ENCODE measurements around the gene TMBIM6.
A peak's percentile ranks its signal among the peaks of the same experiment; 100 is the strongest.
"Not testable (repeated sequence)": the region's sequence is repeated elsewhere in the genome, so short reads cannot be mapped to it uniquely, and the experiment has no call there.

TMBIM6 gene

GRCh38 chr12:49740930-49741881 is at the start of gene TMBIM6:
TMBIM6 (plus strand) TSS chr12:49741557; CDS start chr12:49752494, 10,937 bp downstream.
- DNase-seq (ENCODE audit: low read depth in 2 of 2): peak; percentile 97 to 98

DNA sequence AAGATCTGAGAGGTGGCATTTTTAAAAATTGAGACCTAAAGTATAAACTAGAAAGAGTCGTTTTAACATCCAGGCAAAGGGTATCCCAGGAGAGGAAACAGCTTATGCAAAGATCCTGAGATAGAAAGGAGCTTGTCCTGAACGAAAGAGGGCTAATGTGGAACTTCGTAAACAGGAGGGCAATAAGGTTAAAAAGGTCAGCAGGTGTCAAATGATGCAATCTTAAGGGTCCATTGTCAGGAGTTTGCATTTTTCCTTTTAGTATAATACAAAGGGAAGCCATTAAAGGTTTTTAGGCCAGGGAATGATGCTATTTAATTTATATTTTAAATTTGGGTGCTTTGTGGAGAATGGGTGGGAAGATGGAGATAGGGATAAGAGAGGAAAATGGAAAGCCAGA is 48.5 kb upstream of the TMBIM6 start:
- no peak for DNase-seq (ENCODE audit: low read depth in 2 of 2)

DNA sequence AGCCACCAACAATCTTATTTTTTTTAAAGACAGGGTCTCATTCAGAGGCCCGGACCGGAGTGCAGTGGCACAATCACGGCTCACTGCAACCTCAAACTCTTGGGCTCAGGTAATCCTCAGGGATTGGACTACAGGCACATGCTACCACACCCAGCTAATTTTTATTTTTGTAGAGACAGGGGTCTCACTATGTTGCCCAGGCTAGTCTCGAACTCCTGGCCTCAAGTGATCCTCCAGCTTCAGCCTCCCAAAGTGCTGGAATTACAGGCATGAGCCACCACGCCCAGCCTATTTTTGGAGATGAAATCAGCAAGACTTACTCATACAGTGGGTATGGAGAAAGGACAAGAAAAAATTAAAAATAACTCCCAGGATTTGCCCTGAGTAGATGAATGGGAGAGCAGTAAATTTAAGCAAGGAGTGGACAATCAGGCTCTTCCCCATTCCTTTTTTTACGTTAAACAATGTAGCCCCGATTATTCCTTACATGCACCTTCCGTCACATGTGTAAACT is 47.4 kb upstream of the TMBIM6 start:
- no peak for DNase-seq (ENCODE audit: low read depth in 2 of 2)

DNA sequence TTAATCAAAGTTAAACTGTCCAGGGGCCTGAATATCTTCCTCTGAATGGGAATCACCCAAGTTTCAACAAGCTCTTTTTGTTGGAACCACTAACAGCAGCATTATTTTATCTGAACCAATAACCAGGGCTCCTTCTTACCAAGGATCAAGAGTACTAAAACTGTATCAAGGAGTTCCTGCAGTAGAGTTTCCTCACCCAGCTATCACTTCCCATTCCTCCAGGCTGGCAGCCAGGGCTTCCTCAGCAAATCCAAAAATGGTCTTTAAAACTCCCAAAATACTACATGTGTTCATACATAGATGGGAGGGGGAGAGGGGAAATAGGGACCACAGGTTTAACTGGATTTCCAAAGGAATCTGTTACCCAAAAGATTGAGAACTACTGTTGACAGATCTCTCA is 44.6 kb upstream of the TMBIM6 start:
- no peak for DNase-seq (ENCODE audit: low read depth in 2 of 2)

DNA sequence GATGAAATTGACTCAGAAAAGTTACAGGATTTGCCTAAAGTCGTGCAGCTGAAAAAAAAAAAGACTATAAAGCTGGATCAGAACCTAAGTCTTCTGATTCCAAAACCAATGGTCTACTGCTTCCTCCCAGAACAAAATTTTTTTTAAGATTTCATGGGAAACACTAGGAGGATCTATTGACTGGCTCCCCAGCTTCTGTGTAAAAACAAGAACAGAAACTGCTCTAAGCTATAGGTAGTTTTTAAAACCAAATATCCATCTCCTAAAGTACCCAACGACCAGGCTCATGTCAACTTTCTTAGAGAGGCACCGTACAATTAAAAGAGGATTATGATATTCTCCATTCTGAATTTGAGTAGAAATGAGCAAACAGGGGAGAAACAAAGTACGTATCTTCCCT is 43.5 kb upstream of the TMBIM6 start:
- no peak for DNase-seq (ENCODE audit: low read depth in 2 of 2)

DNA sequence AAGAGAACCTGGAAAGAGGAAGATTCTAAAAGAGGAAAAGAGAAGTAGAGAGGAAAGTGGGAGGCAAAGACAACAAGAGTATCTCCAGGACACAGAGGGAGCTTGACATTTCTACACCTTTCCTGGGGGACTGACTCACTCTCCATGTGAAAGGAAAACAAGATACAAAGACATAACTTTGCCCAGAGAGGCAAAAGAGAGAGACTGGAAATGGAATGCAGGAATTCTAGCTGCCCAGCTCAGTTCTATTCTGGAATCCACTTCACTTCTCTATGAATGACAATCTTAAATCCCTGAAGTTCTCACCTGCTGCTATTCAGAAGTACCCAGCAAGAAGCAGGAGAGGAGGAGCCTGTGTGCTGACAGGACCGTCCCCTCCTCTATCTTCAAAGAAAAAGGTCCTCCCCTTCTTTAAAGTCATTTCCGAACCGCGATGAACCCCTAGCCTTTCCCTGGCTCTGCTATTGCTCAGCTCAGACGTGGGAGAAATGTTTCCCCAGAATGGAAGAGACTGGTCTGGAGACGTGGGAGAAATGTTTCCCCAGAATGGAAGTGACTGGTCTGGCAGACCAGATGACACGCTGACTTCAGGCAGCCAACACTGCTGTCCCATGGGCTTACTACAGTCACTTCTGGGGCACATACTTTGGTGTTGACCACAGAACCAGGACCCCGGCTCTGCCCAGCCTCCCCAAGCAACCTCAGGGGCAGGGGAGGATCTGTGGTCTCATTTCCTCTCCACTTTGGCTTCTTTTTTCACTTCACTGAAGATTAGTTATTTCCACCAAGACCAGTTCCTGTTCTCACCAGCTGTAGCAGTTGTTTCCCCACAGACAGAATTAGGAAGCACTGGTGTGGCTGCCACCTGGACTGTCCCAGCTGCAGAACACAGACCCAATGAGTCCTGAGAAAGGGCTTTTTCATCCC is 42.5 kb upstream of the TMBIM6 start:
- DNase-seq (ENCODE audit: low read depth in 2 of 2): peak in 1 of 2 experiments; percentile 32

GRCh38 chr12:49702009-49702408 is 39.3 kb upstream of the TMBIM6 start:
- no peak for DNase-seq (ENCODE audit: low read depth in 2 of 2)

GRCh38 chr12:49702676-49703215 is 38.6 kb upstream of the TMBIM6 start:
- DNase-seq (ENCODE audit: low read depth in 2 of 2): no peak

DNA sequence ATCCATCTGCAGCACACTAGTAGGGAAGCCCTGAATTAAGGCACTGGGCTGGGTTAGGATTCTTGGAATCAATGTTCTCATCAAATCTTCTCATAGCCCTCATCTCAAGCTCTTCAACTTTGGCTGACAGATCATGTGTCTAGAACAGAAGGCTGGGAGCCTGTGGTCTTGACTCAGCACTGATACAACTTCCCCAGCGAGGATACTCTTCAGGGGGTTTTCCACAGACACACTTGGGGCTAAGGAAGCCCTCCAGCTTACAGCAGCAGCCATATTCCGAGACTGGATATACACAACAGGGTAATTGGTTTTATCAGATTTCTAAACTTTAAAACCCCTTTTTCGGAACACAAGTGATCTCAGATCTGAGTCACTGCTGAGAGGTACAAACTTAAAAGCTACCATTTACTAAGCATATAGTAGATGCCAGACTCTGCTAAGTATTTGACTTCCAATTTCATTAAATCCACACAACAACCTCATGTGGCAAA is 37.7 kb upstream of the TMBIM6 start:
- DNase-seq (ENCODE audit: low read depth in 2 of 2): peak; percentile 28 to 32

GRCh38 chr12:49705479-49706134 is 35.8 kb upstream of the TMBIM6 start:
- peak in 1 of 2 experiments; percentile 19 for DNase-seq (ENCODE audit: low read depth in 2 of 2)

DNA sequence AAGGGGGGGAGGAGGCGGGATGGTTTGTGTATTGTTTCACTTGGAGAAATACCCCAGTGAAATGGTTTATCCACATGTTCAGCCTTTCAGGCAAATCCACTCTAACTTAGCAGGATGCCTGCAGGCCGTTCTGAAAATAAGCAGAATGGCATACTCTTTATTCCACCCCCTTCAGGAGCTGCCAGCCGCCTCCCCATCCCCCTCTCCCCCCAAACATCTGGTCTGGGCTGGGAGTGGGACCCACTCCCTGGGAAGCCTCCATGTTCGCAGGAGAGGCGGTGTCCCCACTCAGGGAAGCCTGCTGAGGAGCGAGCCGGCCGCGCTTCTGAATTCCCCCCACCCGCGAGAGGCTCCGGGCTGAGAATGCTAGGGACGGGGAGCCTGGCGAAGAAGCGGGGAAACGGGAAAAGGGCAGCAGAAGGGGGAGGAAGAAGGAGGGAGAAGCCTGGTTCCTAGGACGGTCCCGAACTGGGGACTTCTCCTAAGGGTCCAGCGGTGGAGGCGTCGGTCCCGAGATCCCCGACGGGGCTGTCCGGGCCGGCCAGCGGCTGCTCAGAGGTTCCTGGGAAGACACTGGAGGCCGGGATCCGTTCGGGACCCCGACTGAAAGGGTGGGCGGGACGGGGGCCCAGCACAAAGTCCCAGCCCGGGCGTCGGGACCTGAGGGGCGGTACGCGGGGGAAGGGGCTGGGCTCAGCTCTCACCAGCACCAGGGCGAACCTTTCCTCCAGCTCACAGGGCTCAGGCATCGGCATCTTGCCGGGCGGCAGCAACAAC is 34.8 kb upstream of the TMBIM6 start:
- peak in 1 of 2 experiments; percentile 17 for DNase-seq (ENCODE audit: low read depth in 2 of 2)

GRCh38 chr12:49707128-49707811 is 34.1 kb upstream of the TMBIM6 start, which contains the start of gene FMNL3:
FMNL3 (minus strand) TSS chr12:49707405; CDS start chr12:49707180, 225 bp downstream.
- peak; percentile 98 to 99 for DNase-seq (ENCODE audit: low read depth in 2 of 2)

DNA sequence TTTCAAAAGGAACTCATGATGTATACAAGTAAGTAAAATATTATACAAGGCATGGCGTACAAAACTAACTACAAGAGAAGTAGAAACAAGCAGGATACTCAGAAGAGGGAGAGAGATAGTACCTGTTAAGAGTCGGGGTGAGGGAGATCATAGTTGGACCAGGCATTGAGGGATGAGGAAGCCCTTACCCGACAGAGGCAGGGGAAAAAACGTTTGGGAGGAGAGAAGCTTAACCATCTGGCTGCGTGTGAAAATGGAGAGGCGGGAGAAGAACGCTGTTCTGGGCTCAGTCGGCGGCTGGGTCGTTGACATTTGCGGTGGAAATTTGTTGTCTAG is 33.6 kb upstream of the TMBIM6 start:
- DNase-seq (ENCODE audit: low read depth in 2 of 2): no peak

- no peak for DNase-seq (ENCODE audit: low read depth in 2 of 2)
These were observed 32.5 kb upstream of the TMBIM6 start for GRCh38 chr12:49708851-49709250.

- DNase-seq (ENCODE audit: low read depth in 2 of 2): not testable (repeated sequence)
These were observed 27.4 kb upstream of the TMBIM6 start for GRCh38 chr12:49713952-49714351.

- no peak for DNase-seq (ENCODE audit: low read depth in 2 of 2)
These were observed 24.8 kb upstream of the TMBIM6 start for GRCh38 chr12:49716553-49716952.

GRCh38 chr12:49717800-49718199 is 23.6 kb upstream of the TMBIM6 start:
- not testable (repeated sequence) for DNase-seq (ENCODE audit: low read depth in 2 of 2)

DNA sequence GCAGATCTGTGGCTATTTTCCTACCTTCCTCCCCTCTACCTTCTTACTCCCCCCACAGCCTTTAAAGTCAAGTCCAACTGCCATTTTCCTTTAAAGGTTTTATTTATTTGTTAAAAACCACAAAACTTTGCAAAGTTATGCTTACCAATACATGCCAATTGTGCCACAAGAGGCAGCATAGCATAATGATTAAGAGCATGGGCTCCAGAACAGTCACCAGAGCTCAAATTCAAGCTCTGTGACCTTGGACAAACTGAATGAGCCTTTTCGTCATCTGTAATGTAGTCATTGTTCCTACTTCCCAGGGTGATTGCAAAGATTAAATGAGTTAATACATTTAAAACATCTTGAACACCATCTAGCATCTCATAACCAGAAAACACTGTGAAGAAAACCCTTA is 21.1 kb upstream of the TMBIM6 start:
- no peak for DNase-seq (ENCODE audit: low read depth in 2 of 2)

- DNase-seq (ENCODE audit: low read depth in 2 of 2): not testable (repeated sequence)
These were observed 20.0 kb upstream of the TMBIM6 start for GRCh38 chr12:49721355-49721754.

- no peak for DNase-seq (ENCODE audit: low read depth in 2 of 2)
These were observed 12.9 kb upstream of the TMBIM6 start for GRCh38 chr12:49728446-49728845.

Measured in stimulated activated CD4-positive, alpha-beta T cell treated with anti-CD3 and anti-CD28 coated beads, Interleukin-12 subunit alpha, Interleukin-12 subunit beta, amount 100 ng/mL, for 24 hours (primary cell).